Stimulated activated CD4-positive, alpha-beta T cell treated with anti-CD3 and anti-CD28 coated beads, Interleukin-12 subunit alpha, Interleukin-12 subunit beta, amount 100 ng/mL, for 4 hours (primary cell): ENCODE measurements around the gene ASPSCR1.

Experiments
- DNase-seq: peaks from one replicate; pipeline ENCODE4 v3.0.0-alpha.2; 2020

The ASPSCR1 gene

DNA sequence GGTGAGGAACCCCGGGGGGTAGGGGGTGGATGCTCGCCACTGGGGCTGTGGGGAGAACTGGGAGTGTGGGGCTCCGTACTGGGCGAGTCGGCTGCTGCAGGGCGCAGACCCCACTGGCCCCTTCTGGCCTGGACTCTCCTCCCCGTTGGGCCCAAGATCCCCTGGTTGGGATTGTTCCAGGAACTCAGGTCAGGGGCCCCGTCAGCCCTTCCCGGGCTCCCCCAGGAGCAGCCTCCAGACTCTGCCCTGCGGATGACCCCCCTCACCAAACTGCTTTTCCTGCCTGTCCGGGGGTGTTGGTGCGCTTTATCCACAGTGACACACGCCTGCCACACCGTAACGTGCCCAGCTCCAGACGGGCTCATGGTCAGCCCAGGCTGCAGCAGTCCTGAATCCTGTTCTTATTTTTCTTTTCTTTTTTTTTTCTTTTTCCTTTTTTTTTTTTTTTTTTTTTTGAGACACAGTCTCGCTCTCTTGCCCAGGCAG is 24.2 kb downstream of the ASPSCR1 start:
- DNase-seq, result no peak

GRCh38 chr17:82003411-82004381 is 26.3 kb downstream of the ASPSCR1 start:
- no peak for DNase-seq

DNA sequence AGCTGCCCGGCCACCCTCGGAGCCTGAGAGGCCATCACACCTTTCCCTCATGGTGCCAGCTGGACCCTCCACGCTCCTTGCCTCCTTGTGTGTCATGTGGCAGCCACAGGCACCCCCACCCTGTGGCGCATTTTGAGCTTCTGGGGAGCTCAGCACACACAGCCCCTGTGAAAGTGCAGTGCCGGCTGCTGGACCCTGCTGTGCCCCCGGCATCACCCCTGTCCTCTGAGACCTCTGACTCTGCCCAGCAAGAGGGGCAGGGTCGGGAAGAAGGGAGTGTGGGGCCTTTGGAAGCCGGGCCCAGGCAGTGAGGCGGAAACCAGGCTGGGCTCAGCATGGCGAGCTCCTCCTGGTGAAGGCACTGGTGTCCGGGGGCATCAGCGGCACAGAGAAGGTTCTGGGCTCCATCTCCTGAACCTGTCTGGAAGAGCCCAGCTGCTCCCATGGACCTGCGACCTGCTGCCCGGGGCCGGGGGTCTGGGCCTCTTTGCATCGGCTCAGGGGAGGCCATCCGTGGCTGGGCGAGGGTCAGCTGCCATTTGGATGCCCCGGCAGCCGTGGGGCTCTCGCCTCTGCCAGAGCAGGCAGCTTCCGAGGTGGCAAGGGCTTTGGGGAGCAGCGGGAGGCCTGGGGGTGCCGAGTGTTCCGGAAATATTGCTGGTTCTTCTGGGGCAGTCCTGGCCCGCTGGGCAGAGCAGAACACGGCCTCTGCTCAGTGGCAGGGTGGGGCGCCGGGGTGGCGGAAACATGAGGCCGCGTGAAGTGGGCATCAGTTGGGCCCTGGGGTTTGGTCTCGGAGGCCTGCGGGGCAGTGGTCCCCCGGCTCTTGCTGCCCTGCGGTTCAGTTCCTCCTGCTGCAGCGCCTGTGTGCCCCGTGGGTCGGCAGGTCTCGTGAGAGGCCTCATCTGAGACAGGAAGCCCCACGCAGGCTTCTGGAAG is 27.4 kb downstream of the ASPSCR1 start:
- DNase-seq, result no peak

DNA sequence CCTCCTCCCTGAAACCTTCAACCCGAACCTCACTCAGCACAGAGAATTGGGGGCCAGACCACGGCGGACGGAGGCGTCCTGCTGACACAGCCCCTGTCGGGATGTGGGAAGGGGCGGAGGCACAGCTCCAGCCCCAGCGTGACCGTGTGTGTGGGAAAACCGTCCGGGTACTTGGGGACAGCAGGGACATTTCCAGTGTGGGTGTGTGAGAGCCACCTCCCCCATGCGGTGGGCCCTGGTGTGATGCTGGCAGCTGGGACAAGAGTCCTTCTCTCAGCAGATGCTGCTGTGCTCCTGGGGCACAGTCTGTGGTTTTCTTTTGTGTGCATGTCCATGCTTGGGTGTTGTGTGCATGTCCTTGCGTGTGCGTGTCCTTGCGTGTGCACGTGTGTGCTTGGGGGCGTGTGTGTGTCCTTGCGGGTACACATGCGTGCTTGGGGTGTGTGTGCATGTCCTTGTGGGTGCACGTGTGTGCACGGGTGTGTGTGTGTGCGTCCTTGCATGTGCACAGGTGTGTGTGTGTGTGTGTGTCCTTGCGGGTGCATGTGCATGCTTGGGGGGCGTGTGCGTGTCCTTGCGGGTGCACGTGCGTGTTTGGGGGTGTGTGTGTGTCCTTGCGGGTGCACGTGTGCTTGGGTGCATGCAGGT is 28.4 kb downstream of the ASPSCR1 start:
- DNase-seq, result no peak

DNA sequence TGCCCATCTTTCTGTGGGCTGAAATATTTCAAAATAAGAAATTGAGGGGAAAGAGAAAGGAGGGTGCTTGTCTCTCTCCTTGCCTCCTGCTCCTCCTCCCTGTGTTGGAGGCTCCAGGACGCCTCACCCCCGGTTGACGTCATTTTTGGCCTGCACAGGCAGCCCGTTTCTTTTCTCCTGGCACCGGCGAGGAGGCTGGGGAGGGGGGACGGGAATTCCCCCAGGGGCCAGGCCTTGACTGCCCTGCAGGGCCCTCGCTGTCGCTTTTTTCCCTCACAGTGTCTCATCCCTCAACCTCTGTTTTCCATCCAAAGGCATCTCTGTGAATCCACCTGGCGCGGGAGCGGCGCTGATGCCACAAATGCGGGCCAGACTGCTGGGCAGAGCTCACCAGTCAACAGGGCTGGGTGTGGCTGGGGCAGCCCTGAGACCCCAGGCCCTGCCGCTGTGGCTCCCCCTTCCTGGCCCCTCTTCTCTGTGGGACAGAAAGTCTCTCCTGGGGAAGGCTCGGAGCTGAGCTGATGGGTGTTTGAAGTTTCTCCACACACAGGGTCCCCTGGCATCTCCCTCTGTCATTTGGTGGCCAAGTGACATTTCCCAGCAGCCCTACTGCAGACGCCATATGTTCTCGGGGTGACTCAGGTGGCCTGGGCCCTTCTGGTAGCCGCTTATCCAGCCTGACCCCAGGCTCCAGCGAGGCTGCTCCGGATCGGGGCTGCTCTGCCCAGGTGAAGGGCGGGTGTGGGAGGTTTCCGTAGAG is 29.2 kb downstream of the ASPSCR1 start:
- no peak for DNase-seq

DNA sequence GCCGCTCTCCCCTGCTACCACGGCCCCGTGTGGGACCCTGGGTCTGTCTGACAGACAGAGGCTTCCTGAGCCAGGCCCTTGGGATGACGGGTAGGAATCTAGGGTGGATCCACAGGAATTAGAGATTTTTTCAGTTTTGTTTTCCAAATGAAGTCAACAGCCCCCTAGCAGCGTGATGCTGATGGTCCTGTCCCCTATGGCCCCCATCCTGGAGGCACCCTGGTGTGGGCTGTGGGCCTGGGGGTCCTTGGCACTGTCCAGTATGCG is 29.7 kb downstream of the ASPSCR1 start:
- DNase-seq, result no peak

- DNase-seq, result no peak
Measured at GRCh38 chr17:82007495-82008257, 30.2 kb downstream of the ASPSCR1 start.

DNA sequence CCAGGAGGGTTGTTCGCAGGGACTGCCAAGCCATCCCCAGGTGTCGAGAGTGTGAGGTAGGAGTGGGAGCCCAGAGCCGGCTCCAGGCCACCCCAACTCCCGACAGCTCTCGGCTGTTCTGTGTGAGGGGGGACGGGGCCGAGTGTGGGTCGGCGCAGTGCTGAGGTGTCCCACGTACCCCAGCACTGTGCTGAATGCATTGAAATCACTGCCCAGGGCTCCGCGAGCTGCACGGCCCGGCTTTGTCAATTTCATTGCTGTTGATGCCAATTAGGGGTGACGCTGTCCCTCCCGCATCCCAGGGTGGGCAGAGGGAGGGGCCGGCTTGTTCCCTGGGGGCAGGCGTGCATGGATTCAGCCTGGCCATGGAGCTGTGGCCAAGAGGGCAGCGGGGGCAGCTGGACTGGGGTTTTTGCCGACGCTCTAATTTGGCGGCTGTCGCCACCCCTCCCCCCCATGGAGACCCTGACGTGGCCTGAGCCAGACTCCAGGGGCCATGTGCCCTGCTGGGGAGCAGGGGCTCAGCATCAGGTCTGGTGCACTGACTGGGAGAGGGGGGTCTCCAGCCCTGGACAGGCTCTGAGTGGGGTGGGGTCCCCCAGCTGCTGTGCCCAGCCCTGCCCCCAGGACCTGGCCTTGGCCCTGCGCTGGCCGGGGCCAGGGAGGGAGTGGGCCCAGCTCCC is 31.0 kb downstream of the ASPSCR1 start:
- no peak for DNase-seq

DNA sequence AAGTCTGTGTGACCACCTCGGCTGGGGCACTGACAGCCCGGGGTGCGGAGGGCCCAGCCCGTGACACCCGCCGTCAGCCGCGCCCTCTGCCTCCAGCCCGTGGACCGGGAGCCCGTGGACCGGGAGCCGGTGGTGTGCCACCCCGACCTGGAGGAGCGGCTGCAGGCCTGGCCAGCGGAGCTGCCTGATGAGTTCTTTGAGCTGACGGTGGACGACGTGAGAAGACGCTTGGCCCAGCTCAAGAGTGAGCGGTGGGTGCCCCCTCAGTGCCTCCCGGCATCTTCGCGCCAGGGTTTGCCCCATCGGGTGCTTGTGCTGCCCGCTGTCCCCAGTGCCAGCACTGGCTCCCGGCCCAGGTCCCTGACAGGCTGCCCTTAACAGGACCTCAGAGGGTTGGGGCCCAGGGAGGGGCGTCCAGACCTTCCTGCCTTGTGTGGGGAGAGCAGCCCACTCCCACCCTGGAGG is 31.5 kb downstream of the ASPSCR1 start:
- DNase-seq, result no peak

- no peak for DNase-seq
Measured at GRCh38 chr17:82009413-82009812, 32.0 kb downstream of the ASPSCR1 start.

- no peak for DNase-seq
Measured at GRCh38 chr17:82010575-82011525, 33.4 kb downstream of the ASPSCR1 start.

- DNase-seq, result no peak
Measured at GRCh38 chr17:82011617-82012187, 34.3 kb downstream of the ASPSCR1 start.

GRCh38 chr17:82012261-82012639 is 34.8 kb downstream of the ASPSCR1 start:
- no peak for DNase-seq

DNA sequence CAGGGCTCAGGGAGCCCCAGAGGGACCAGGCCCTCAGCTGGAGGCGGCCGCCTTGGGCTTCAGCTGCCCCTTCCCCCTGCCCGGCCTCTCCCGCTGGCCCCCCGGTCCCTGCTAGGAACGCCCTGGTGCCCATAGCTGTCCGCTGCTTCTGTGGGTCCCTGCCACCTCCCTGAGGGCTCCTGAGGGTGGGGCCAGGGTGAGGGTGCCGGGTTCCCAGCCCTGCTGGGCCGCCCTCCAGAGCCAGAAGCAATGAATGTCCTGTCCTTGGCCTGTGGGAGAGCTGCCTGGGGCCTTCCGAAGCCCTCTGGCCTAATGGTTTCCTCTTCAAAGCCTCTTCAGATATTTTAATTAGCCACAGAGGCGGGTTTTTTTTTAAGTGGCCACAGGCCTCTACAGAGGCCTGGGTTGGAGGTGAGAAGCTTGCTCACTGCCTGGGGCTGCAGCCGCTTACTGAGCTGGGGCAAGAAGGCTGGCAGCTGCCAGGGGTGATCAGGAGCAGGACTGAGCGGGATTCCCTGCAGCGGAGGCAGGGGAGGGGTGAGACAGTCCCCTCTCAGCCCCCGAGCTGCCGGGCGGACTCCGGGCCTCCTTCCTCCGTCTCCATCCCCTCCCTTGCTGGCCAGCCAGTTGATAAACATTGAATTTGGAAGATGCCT is 35.3 kb downstream of the ASPSCR1 start:
- DNase-seq, result no peak

GRCh38 chr17:82013341-82013740 is 35.9 kb downstream of the ASPSCR1 start:
- no peak for DNase-seq

DNA sequence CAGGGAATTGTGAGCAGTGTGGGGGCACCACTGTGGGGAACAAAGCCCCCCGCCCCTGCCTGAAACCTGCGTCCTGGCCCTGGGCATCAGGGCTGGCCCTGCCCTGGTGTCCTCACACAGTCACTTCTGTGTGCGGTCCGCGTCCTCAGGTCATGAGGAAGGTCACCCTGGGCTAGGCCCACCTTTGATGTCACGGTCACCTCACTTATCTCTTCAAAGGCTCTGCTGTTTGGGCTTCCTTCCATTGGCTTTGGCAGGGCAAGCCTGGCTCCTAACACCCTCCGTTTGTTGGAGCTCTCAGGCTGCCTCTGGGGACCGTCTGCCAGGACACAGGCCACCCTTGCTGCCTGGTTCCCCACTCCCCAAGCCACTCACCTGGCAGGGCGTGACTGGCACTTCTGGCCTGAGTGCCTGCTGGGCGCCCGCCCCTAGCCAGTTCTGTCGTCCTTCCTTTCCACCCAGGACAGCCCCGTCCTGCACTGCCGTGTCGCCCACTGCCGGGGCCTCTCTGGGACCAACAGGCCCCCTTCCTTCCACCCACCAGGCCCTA is 36.4 kb downstream of the ASPSCR1 start:
- DNase-seq, result no peak

GRCh38 chr17:82014432-82014831 is 37.0 kb downstream of the ASPSCR1 start:
- DNase-seq, result no peak

DNA sequence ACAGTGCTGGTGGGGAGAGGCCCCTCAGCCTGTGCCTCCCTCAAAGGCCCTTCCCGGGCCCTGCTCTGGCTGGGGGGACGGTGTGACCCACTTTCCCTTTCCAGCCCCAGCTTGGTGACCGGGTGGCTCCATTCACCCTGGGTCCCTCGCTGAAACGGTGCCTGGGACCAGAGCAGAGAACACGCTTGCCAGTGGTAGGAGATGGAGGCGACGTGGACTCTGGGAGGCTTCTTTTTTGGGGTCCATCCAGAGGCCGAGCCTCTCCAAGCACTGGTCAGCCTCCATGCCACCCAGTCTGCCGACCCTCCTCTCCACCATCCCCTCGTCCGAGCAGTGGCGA is 37.5 kb downstream of the ASPSCR1 start:
- DNase-seq, result no peak
